Left forelimb (tissue), 1 donor: ENCODE results near the gene HSPH1.
"Not testable (repeated sequence)": the region's sequence is repeated elsewhere in the genome, so short reads cannot be mapped to it uniquely, and the experiment has no call there.

Experiments
- DNase-seq: peaks from one replicate; pipeline ENCODE4 v3.0.0-alpha.2; 2018; ENCODE audit warnings: low spot score

Gene HSPH1

GRCh38 chr13:31177813-31178495 lies 16.2 kb upstream of the HSPH1 start:
- DNase-seq = not testable (repeated sequence)

GRCh38 chr13:31175847-31176532 lies 14.3 kb upstream of the HSPH1 start:
- DNase-seq = no peak

- no peak for DNase-seq
Measured at GRCh38 chr13:31174018-31174417, 12.3 kb upstream of the HSPH1 start.

- no peak for DNase-seq
Measured at GRCh38 chr13:31172535-31172934, 10.8 kb upstream of the HSPH1 start.

- DNase-seq = no peak
Measured at GRCh38 chr13:31172001-31172400, 10.3 kb upstream of the HSPH1 start.

GRCh38 chr13:31168736-31169135 lies 7.0 kb upstream of the HSPH1 start:
- DNase-seq = no peak

- no peak for DNase-seq
Measured at GRCh38 chr13:31168166-31168565, 6.5 kb upstream of the HSPH1 start.

- no peak for DNase-seq
Measured at GRCh38 chr13:31167490-31167889, 5.8 kb upstream of the HSPH1 start.

GRCh38 chr13:31166591-31166990 lies 4.9 kb upstream of the HSPH1 start:
- DNase-seq = no peak

GRCh38 chr13:31162151-31163008 lies 676 bp upstream of the HSPH1 start:
- DNase-seq = peak; percentile 99

- peak; percentile 81 for DNase-seq
Measured at GRCh38 chr13:31160857-31161556, 697 bp downstream of the HSPH1 start.

GRCh38 chr13:31159306-31159705 lies 2.4 kb downstream of the HSPH1 start:
- DNase-seq = no peak

- no peak for DNase-seq
Measured at GRCh38 chr13:31154939-31155338, 6.8 kb downstream of the HSPH1 start.

- DNase-seq = no peak
Measured at GRCh38 chr13:31151837-31152236, 9.9 kb downstream of the HSPH1 start.

GRCh38 chr13:31150315-31150985 lies 11.3 kb downstream of the HSPH1 start:
- no peak for DNase-seq

GRCh38 chr13:31149604-31150003 lies 12.1 kb downstream of the HSPH1 start:
- DNase-seq = no peak

- no peak for DNase-seq
Measured at GRCh38 chr13:31145417-31145816, 16.3 kb downstream of the HSPH1 start.

- DNase-seq = no peak
Measured at GRCh38 chr13:31138515-31138914, 23.2 kb downstream of the HSPH1 start.

- DNase-seq = no peak
Measured at GRCh38 chr13:31136724-31137123, 25.0 kb downstream of the HSPH1 start.

GRCh38 chr13:31134039-31134711 lies 27.5 kb downstream of the HSPH1 start:
- no peak for DNase-seq

- DNase-seq = no peak
Measured at GRCh38 chr13:31133621-31134020, 28.1 kb downstream of the HSPH1 start.
